Measurements from ENCODE around the gene NLGN2. TPM values are rescaled to one million over a fixed set of nuclear protein-coding genes. Genes with fewer than 3 reads are reported as not detected.
A peak's percentile ranks its signal among the peaks of the same experiment; 100 is the strongest.

NLGN2 gene
- total RNA-seq, 1 donor from 2014 or later: 46.7 TPM

- H3K4me3 Mint-ChIP-seq (ENCODE audit: unreplicated experiment): no peak overlapping the region
- no peaks in the 10 kb centered on the region for H3K36me3 Mint-ChIP-seq (ENCODE audit: low read depth)
- no peaks in the 10 kb centered on the region for H3K9me3 Mint-ChIP-seq (ENCODE audit: low read depth)
- no peaks in the 10 kb centered on the region for H3K27me3 Mint-ChIP-seq (ENCODE audit: low read depth)
- peaks cover 24% of the 10 kb centered on the region for H3K4me1 Mint-ChIP-seq (ENCODE audit: low read depth)
- no peak overlapping the region for H3K27ac Mint-ChIP-seq (ENCODE audit: unreplicated experiment)
- TF ChIP-seq CTCF (IDR thresholded peaks at IDR 0.05): no peak
- DNase-seq (ENCODE audit: low spot score): no peak
These were observed 9.0 kb upstream of the NLGN2 start for GRCh38 chr17:7398612-7399011.

GRCh38 chr17:7403043-7403726 is 4.5 kb upstream of the NLGN2 start:
- no peak for DNase-seq (ENCODE audit: low spot score)
- Mint-ChIP-seq H3K4me1 (ENCODE audit: low read depth) (peaks cover 27% of the 10 kb centered on the region), H3K36me3 (ENCODE audit: low read depth) (no peaks in the 10 kb centered on the region), H3K27ac (ENCODE audit: unreplicated experiment) (peak overlapping the region; percentile 91), H3K4me3 (ENCODE audit: unreplicated experiment) (peak overlapping the region; percentile 80), H3K27me3 (ENCODE audit: low read depth) (no peaks in the 10 kb centered on the region), H3K9me3 (ENCODE audit: low read depth) (no peaks in the 10 kb centered on the region)
- no peak for TF ChIP-seq CTCF (IDR thresholded peaks at IDR 0.05)

GRCh38 chr17:7403727-7403976 is 4.0 kb upstream of the NLGN2 start:
- no peak for DNase-seq (ENCODE audit: low spot score)
- Mint-ChIP-seq H3K4me3 (ENCODE audit: unreplicated experiment) (peak overlapping the region; percentile 80), H3K27me3 (ENCODE audit: low read depth) (no peaks in the 10 kb centered on the region), H3K4me1 (ENCODE audit: low read depth) (peaks cover 27% of the 10 kb centered on the region), H3K27ac (ENCODE audit: unreplicated experiment) (peak overlapping the region; percentile 91), H3K36me3 (ENCODE audit: low read depth) (no peaks in the 10 kb centered on the region), H3K9me3 (ENCODE audit: low read depth) (no peaks in the 10 kb centered on the region)
- no peak for TF ChIP-seq CTCF (IDR thresholded peaks at IDR 0.05)

- Mint-ChIP-seq H3K4me1 (ENCODE audit: low read depth) (peaks cover 27% of the 10 kb centered on the region), H3K36me3 (ENCODE audit: low read depth) (peaks cover 3% of the 10 kb centered on the region), H3K27ac (ENCODE audit: unreplicated experiment) (peak within 1 kb of the TSS; percentile 91), H3K9me3 (ENCODE audit: low read depth) (no peaks in the 10 kb centered on the region), H3K27me3 (ENCODE audit: low read depth) (no peaks in the 10 kb centered on the region), H3K4me3 (ENCODE audit: unreplicated experiment) (peak within 1 kb of the TSS; percentile 85)
- peak; percentile 99 for DNase-seq (ENCODE audit: low spot score)
- peak; percentile 28 for TF ChIP-seq CTCF (IDR thresholded peaks at IDR 0.05)
These were observed 3.5 kb upstream of the NLGN2 start, which contains the start of gene TMEM256 for GRCh38 chr17:7403977-7404736. TSS of gene TMEM256 (minus strand) at chr17:7404097. CDS start at chr17:7404084, 13 bp downstream.

- Mint-ChIP-seq H3K36me3 (ENCODE audit: low read depth) (peaks cover 10% of the 10 kb centered on the region), H3K4me3 (ENCODE audit: unreplicated experiment) (peak overlapping the region; percentile 85), H3K27me3 (ENCODE audit: low read depth) (no peaks in the 10 kb centered on the region), H3K27ac (ENCODE audit: unreplicated experiment) (peak overlapping the region; percentile 89), H3K4me1 (ENCODE audit: low read depth) (peaks cover 27% of the 10 kb centered on the region), H3K9me3 (ENCODE audit: low read depth) (no peaks in the 10 kb centered on the region)
- TF ChIP-seq CTCF (IDR thresholded peaks at IDR 0.05): peak; percentile 2
- no peak for DNase-seq (ENCODE audit: low spot score)
These were observed 2.8 kb upstream of the NLGN2 start for GRCh38 chr17:7404737-7405349.
